Measurements from ENCODE around the gene SPECC1L. TPM values are rescaled to one million over a fixed set of nuclear protein-coding genes. Genes with fewer than 3 reads are reported as not detected.

Gene SPECC1L
- total RNA-seq, 2 donors from 2014 or later: 61.9 to 69.1 TPM

- Mint-ChIP-seq H3K27ac (peak overlapping the region; percentile 35), H3K36me3 (ENCODE audit: low read depth) (peaks cover 15% of the 10 kb centered on the region), H3K4me1 (no peaks in the 10 kb centered on the region), H3K27me3 (ENCODE audit: insufficient read depth) (peaks cover 11% of the 10 kb centered on the region), H3K4me3 (no peak overlapping the region), H3K9me3 (no peaks in the 10 kb centered on the region)
- Histone ChIP-seq H3K27me3 (ENCODE audit: control insufficient read depth, insufficient read depth, low read length, poor library complexity, severe bottlenecking) (peaks cover under 1% of the 10 kb centered on the region), H3K4me1 (ENCODE audit: control insufficient read depth, insufficient read depth, low read length) (no peaks in the 10 kb centered on the region), H3K4me3 (ENCODE audit: low read length) (no peak overlapping the region), H3K27ac (ENCODE audit: low read depth, low read length) (peak overlapping the region; percentile 44), H3K9ac (ENCODE audit: extremely low read depth, low read length, poor library complexity, severe bottlenecking) (no peak overlapping the region), H3K36me3 (ENCODE audit: control insufficient read depth, insufficient read depth, low read length) (peaks cover 22% of the 10 kb centered on the region), H3K9me3 (ENCODE audit: control insufficient read depth, low read length) (no peaks in the 10 kb centered on the region)
- DNase-seq: peak; percentile 53
- WGBS, 2 experiments (ENCODE audit: insufficient coverage in 1 of 2, insufficient read length in 1 of 2): 78 to 91% methylated on average over 9 to 16 of the region's 16 CpGs
- TF ChIP-seq CTCF (conservative IDR thresholded peaks at IDR 0.05): no peak
These were observed 148.3 kb downstream of the SPECC1L start for GRCh38 chr22:24418786-24419474.

- Mint-ChIP-seq H3K9me3 (no peaks in the 10 kb centered on the region), H3K36me3 (ENCODE audit: low read depth) (peaks cover 9% of the 10 kb centered on the region), H3K27ac (no peak overlapping the region), H3K27me3 (ENCODE audit: insufficient read depth) (peaks cover 14% of the 10 kb centered on the region), H3K4me3 (no peak overlapping the region), H3K4me1 (no peaks in the 10 kb centered on the region)
- DNase-seq: no peak
- Histone ChIP-seq H3K9me3 (ENCODE audit: control insufficient read depth, low read length) (no peaks in the 10 kb centered on the region), H3K36me3 (ENCODE audit: control insufficient read depth, insufficient read depth, low read length) (peaks cover 20% of the 10 kb centered on the region), H3K27me3 (ENCODE audit: control insufficient read depth, insufficient read depth, low read length, poor library complexity, severe bottlenecking) (peaks cover 6% of the 10 kb centered on the region), H3K4me3 (ENCODE audit: low read length) (no peak overlapping the region), H3K4me1 (ENCODE audit: control insufficient read depth, insufficient read depth, low read length) (no peaks in the 10 kb centered on the region), H3K27ac (ENCODE audit: low read depth, low read length) (peak overlapping the region; percentile 87), H3K9ac (ENCODE audit: extremely low read depth, low read length, poor library complexity, severe bottlenecking) (no peak overlapping the region)
- WGBS, 2 experiments (ENCODE audit: insufficient coverage in 1 of 2, insufficient read length in 1 of 2): 92 to 95% methylated on average over 5 to 7 of the region's 7 CpGs
- no peak for TF ChIP-seq CTCF (conservative IDR thresholded peaks at IDR 0.05)
These were observed 148.8 kb downstream of the SPECC1L start for GRCh38 chr22:24419475-24419850.

GRCh38 chr22:24420072-24420976 lies 149.7 kb downstream of the SPECC1L start:
- H3K9ac ChIP-seq (ENCODE audit: extremely low read depth, low read length, poor library complexity, severe bottlenecking): no peak overlapping the region
- no peaks in the 10 kb centered on the region for H3K9me3 ChIP-seq (ENCODE audit: control insufficient read depth, low read length)
- H3K4me3 ChIP-seq (ENCODE audit: low read length): no peak overlapping the region
- 85 to 90% methylated on average over 7 to 18 of the region's 18 CpGs for WGBS, 2 experiments (ENCODE audit: insufficient coverage in 1 of 2, insufficient read length in 1 of 2)
- no peaks in the 10 kb centered on the region for H3K4me1 Mint-ChIP-seq
- no peaks in the 10 kb centered on the region for H3K4me1 ChIP-seq (ENCODE audit: control insufficient read depth, insufficient read depth, low read length)
- H3K27ac Mint-ChIP-seq: no peak overlapping the region
- peaks cover under 1% of the 10 kb centered on the region for H3K36me3 Mint-ChIP-seq (ENCODE audit: low read depth)
- DNase-seq: no peak
- no peak overlapping the region for H3K4me3 Mint-ChIP-seq
- H3K27me3 Mint-ChIP-seq (ENCODE audit: insufficient read depth): peaks cover 21% of the 10 kb centered on the region
- H3K36me3 ChIP-seq (ENCODE audit: control insufficient read depth, insufficient read depth, low read length): peaks cover 15% of the 10 kb centered on the region
- H3K27ac ChIP-seq (ENCODE audit: low read depth, low read length): peak overlapping the region; percentile 87
- peaks cover 14% of the 10 kb centered on the region for H3K27me3 ChIP-seq (ENCODE audit: control insufficient read depth, insufficient read depth, low read length, poor library complexity, severe bottlenecking)
- no peak for TF ChIP-seq CTCF (conservative IDR thresholded peaks at IDR 0.05)
- no peaks in the 10 kb centered on the region for H3K9me3 Mint-ChIP-seq
